K562 (cell line): ENCODE results near the gene GIPR. TPM values are rescaled to one million over a fixed set of nuclear protein-coding genes. Genes with fewer than 3 reads are reported as not detected.

Experiments
- ASH1L ChIP-seq: fragments of 450-650 bp; IDR thresholded peaks from 2 replicates; pipeline ENCODE4 v1.6.1; 2018; ENCODE audit warnings: borderline replicate concordance, mild to moderate bottlenecking, low read depth; ENCODE audit not compliant: partially characterized antibody
- CBX2 ChIP-seq: fragments of 200-600 bp; sonication (generic); IDR thresholded peaks from one replicate; pipeline ENCODE4 v1.6.1; 2012; ENCODE audit warnings: mild to moderate bottlenecking, low read length, inconsistent platforms; ENCODE audit not compliant: insufficient read depth, poor library complexity, severe bottlenecking
- CBX5 ChIP-seq: IDR thresholded peaks from 2 replicates; pipeline ENCODE4 v1.6.1; 2014; ENCODE audit warnings: low read depth, borderline replicate concordance
- EP400 ChIP-seq: fragments of 450-650 bp; IDR thresholded peaks from 2 replicates; pipeline ENCODE4 v1.6.1; 2017; ENCODE audit warnings: antibody characterized with exemption, mild to moderate bottlenecking, moderate library complexity
- HNRNPL ChIP-seq: fragments of 200-400 bp; formaldehyde crosslinking; IDR thresholded peaks from 2 replicates; pipeline ENCODE4 v1.6.1; 2017; ENCODE audit warnings: low read depth, mild to moderate bottlenecking, low read length
- RNF2 ChIP-seq: sonication (generic); IDR thresholded peaks from 2 replicates; pipeline ENCODE4 v1.6.1; 2016
- SAP30 ChIP-seq: fragments of 200-600 bp; sonication (generic); IDR thresholded peaks from 2 replicates; pipeline ENCODE4 v1.6.1; 2012; ENCODE audit warnings: borderline replicate concordance, low read depth, mild to moderate bottlenecking, moderate library complexity, low read length, control low read depth, inconsistent platforms; ENCODE audit not compliant: insufficient read depth, poor library complexity, severe bottlenecking
- ZNF134 ChIP-seq: fragments of 250-450 bp; sonication (Bioruptor Pico); conservative IDR thresholded peaks from 2 replicates; pipeline ENCODE4 v1.4.0; 2020
- polyA plus RNA-seq, 8 experiments: library from polyadenylated mRNA; depleted of rRNA in 4 of 8; stranded (reverse) in 5 of 8; unstranded in 3 of 8; fragments of >200 nt; fragmentation: Nextera tagmentation in 2 of 8; fragmentation: Illumina TruSeq in 1 of 8; extraction: Ambion mirVana in 2 of 8; extraction: Trizol in 1 of 8; gene quantifications; 2 replicates each; pipeline versions ENCODE4 v1.2.1 to v1.2.3, GENCODE V29; 2011 to 2014; ENCODE audit warnings: inconsistent platforms in 1 of 8, missing spikeins in 1 of 8
- total RNA-seq, 7 experiments: library from RNA; depleted of rRNA in 6 of 7; stranded (reverse); fragments of >200 nt in 6 of 7; fragmentation: Illumina TruSeq in 2 of 7; extraction: Trizol in 2 of 7; gene quantifications; 2 replicates each; pipeline versions ENCODE4 v1.2.1 to v1.2.3, GENCODE V29; 2011 to 2021; ENCODE audit warnings: low replicate concordance in 1 of 7
- TF ChIP-seq, protein P1 (sequence below), 2 experiments: fragments of 450-650 bp in 1 of 2; IDR thresholded peaks; 2 replicates each; pipeline ENCODE4 v1.6.1; 2011 to 2017; ENCODE audit warnings: low read depth in 2 of 2, antibody characterized with exemption in 1 of 2, borderline replicate concordance in 1 of 2, low read length in 1 of 2, mild to moderate bottlenecking in 1 of 2, mixed read lengths in 1 of 2; ENCODE audit not compliant: control insufficient read depth in 1 of 2
- TF ChIP-seq, protein P2 (sequence below): sonication (generic); formaldehyde crosslinking; IDR thresholded peaks from 2 replicates; pipeline ENCODE4 v1.8.0; 2022; ENCODE audit warnings: missing genetic modification reagents, mild to moderate bottlenecking, borderline replicate concordance
- TF ChIP-seq, protein P3 (sequence below): sonication (generic); formaldehyde crosslinking; IDR thresholded peaks from 2 replicates; pipeline ENCODE4 v1.8.0; 2022; ENCODE audit warnings: mild to moderate bottlenecking, missing genetic modification reagents, borderline replicate concordance
- TF ChIP-seq, protein P4 (sequence below): fragments of 450-650 bp; IDR thresholded peaks from 2 replicates; pipeline ENCODE4 v1.6.1; 2018; ENCODE audit not compliant: partially characterized antibody
- TF ChIP-seq, protein P5 (sequence below): IDR thresholded peaks from 2 replicates; pipeline ENCODE4 v1.6.1; 2012; ENCODE audit warnings: low read depth, low read length, improper control_type of control experiment, borderline replicate concordance

The GIPR gene
- total and polyA plus RNA-seq, 9 of the 15 experiments (the other 6 are each of a cell fraction or from before 2014, with no cell fraction given), result 2.2 to 26.8 (median 12.7) TPM

DNA sequence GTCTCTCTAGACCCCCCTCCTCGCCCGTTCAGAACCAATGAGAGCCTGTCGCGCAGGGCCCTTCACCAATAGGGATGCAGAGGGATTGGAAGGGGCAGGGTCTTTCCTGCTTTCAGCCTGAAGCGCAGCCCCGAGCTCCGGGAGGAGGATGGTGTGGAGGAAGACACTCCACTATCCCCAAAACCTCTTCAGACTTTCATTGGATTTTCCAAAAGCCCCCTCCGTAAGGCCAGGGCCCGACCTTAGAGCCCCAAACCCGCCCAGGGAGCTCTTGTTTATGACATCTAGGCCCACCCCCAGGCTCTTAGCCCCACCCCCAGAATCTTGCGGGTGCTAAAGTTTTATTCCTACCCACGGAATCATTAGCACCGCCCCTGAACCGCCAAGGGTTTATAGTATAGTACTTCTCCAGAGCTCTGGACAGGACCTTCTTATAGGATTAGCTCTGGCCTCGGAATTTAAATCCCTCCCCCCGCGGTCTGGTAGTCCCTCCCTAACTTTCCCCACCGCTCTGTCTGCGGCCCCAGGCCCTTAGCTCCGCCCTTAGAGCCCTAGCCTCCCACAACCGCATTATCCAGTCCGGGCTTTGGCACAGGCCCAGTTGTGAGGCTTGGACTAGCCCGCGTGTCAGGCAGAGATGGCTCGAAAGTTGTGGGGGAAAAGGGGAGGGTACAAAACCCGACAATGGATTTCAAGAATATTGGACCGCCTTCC is 22.2 kb upstream of the GIPR start (continued):
- TF ChIP-seq, protein P1, sequence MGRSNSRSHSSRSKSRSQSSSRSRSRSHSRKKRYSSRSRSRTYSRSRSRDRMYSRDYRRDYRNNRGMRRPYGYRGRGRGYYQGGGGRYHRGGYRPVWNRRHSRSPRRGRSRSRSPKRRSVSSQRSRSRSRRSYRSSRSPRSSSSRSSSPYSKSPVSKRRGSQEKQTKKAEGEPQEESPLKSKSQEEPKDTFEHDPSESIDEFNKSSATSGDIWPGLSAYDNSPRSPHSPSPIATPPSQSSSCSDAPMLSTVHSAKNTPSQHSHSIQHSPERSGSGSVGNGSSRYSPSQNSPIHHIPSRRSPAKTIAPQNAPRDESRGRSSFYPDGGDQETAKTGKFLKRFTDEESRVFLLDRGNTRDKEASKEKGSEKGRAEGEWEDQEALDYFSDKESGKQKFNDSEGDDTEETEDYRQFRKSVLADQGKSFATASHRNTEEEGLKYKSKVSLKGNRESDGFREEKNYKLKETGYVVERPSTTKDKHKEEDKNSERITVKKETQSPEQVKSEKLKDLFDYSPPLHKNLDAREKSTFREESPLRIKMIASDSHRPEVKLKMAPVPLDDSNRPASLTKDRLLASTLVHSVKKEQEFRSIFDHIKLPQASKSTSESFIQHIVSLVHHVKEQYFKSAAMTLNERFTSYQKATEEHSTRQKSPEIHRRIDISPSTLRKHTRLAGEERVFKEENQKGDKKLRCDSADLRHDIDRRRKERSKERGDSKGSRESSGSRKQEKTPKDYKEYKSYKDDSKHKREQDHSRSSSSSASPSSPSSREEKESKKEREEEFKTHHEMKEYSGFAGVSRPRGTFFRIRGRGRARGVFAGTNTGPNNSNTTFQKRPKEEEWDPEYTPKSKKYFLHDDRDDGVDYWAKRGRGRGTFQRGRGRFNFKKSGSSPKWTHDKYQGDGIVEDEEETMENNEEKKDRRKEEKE (IDR thresholded peaks at IDR 0.05; ENCODE audit: borderline replicate concordance in 1 of 2, control insufficient read depth in 1 of 2, low read depth in 2 of 2, low read length in 1 of 2), result no peak
- TF ChIP-seq, protein P2, sequence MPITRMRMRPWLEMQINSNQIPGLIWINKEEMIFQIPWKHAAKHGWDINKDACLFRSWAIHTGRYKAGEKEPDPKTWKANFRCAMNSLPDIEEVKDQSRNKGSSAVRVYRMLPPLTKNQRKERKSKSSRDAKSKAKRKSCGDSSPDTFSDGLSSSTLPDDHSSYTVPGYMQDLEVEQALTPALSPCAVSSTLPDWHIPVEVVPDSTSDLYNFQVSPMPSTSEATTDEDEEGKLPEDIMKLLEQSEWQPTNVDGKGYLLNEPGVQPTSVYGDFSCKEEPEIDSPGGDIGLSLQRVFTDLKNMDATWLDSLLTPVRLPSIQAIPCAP (CRISPR knock-in tag), result no peak
- TF ChIP-seq, protein P3, sequence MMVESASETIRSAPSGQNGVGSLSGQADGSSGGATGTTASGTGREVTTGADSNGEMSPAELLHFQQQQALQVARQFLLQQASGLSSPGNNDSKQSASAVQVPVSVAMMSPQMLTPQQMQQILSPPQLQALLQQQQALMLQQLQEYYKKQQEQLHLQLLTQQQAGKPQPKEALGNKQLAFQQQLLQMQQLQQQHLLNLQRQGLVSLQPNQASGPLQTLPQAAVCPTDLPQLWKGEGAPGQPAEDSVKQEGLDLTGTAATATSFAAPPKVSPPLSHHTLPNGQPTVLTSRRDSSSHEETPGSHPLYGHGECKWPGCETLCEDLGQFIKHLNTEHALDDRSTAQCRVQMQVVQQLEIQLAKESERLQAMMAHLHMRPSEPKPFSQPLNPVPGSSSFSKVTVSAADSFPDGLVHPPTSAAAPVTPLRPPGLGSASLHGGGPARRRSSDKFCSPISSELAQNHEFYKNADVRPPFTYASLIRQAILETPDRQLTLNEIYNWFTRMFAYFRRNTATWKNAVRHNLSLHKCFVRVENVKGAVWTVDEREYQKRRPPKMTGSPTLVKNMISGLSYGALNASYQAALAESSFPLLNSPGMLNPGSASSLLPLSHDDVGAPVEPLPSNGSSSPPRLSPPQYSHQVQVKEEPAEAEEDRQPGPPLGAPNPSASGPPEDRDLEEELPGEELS, result 0 out of 2 replicates have a peak, but pooled peaks have one; percentile 35
- TF ChIP-seq, protein P4, sequence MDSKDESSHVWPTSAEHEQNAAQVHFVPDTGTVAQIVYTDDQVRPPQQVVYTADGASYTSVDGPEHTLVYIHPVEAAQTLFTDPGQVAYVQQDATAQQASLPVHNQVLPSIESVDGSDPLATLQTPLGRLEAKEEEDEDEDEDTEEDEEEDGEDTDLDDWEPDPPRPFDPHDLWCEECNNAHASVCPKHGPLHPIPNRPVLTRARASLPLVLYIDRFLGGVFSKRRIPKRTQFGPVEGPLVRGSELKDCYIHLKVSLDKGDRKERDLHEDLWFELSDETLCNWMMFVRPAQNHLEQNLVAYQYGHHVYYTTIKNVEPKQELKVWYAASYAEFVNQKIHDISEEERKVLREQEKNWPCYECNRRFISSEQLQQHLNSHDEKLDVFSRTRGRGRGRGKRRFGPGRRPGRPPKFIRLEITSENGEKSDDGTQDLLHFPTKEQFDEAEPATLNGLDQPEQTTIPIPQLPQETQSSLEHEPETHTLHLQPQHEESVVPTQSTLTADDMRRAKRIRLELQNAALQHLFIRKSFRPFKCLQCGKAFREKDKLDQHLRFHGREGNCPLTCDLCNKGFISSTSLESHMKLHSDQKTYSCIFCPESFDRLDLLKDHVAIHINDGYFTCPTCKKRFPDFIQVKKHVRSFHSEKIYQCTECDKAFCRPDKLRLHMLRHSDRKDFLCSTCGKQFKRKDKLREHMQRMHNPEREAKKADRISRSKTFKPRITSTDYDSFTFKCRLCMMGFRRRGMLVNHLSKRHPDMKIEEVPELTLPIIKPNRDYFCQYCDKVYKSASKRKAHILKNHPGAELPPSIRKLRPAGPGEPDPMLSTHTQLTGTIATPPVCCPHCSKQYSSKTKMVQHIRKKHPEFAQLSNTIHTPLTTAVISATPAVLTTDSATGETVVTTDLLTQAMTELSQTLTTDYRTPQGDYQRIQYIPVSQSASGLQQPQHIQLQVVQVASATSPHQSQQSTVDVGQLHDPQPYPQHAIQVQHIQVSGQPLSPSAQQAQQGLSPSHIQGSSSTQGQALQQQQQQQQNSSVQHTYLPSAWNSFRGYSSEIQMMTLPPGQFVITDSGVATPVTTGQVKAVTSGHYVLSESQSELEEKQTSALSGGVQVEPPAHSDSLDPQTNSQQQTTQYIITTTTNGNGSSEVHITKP, result peak; percentile 92
- TF ChIP-seq HNRNPL (no peak), ASH1L (peak; percentile 89), CBX5 (no peak), SAP30 (no peak), ZNF134 (CRISPR knock-in tag) (no peak), EP400 (peak; percentile 88), CBX2 (no peak), RNF2 (peak; percentile 86)
- TF ChIP-seq, protein P5, sequence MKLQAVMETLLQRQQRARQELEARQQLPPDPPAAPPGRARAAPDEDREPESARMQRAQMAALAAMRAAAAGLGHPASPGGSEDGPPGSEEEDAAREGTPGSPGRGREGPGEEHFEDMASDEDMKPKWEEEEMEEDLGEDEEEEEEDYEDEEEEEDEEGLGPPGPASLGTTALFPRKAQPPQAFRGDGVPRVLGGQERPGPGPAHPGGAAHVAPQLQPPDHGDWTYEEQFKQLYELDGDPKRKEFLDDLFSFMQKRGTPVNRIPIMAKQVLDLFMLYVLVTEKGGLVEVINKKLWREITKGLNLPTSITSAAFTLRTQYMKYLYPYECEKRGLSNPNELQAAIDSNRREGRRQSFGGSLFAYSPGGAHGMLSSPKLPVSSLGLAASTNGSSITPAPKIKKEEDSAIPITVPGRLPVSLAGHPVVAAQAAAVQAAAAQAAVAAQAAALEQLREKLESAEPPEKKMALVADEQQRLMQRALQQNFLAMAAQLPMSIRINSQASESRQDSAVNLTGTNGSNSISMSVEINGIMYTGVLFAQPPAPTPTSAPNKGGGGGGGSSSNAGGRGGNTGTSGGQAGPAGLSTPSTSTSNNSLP, result peak; percentile 62; the same call in 1 of the 2 replicates
